A549 (cell line): ENCODE data around the gene PRR5. TPM values are rescaled to one million over a fixed set of nuclear protein-coding genes. Genes with fewer than 3 reads are reported as not detected.

ENCODE experiments used
- ATAC-seq, 2 experiments: fragments of 200-7000 bp in 1 of 2; fragments of >200 bp in 1 of 2; cut with Nextera tagmentation in 1 of 2; cut with Tn5 transposase in 1 of 2; 3 replicates each; pipeline versions ENCODE4 v1.8.0 to v1.9.1; 2018 to 2020; ENCODE audit warnings: mild to moderate bottlenecking in 1 of 2, moderate library complexity in 1 of 2
- CTCF ChIA-PET: fragments of 300-600 bp; sonication (Branson Sonifier 250); formaldehyde crosslinking; extraction: SDS; loops from one replicate; lab custom pipeline; 2021; ENCODE audit warnings: antibody characterized with exemption, inconsistent platforms; lab: Yijun Ruan, JAX
- POLR2A ChIA-PET: fragments of 350-600 bp; formaldehyde crosslinking; extraction: SDS; loops from one replicate; lab custom pipeline; 2021; ENCODE audit warnings: antibody characterized with exemption, inconsistent platforms; lab: Yijun Ruan, JAX
- DNase-seq, 2 experiments: peaks; one replicate each; pipeline versions ENCODE4 v3.0.0 to v3.0.0-alpha.2; 2011 to 2016; ENCODE audit warnings: low read depth in 1 of 2, low spot score in 1 of 2
- FAIRE-seq: peaks from 2 replicates; lab custom pipeline; 2011; peaks lifted over from hg19 to GRCh38; lab: Jason Lieb, UNC
- H3K27ac ChIP-seq, 2 experiments: fragments of >200 bp; sonication (Bioruptor Twin); formaldehyde crosslinking; 3 replicates each; pipeline ENCODE4 v1.5.1; 2016 to 2017
- H3K4me1 ChIP-seq: fragments of >200 bp; sonication (Bioruptor Twin); formaldehyde crosslinking; 3 replicates; pipeline ENCODE4 v1.6.1; 2016
- H3K4me2 ChIP-seq: fragments of >200 bp; sonication (Bioruptor Twin); formaldehyde crosslinking; 3 replicates; pipeline ENCODE4 v1.6.1; 2016
- H3K4me3 ChIP-seq: fragments of >200 bp; sonication (Bioruptor Twin); formaldehyde crosslinking; 3 replicates; pipeline ENCODE4 v1.5.1; 2016
- H3K9me3 ChIP-seq: fragments of >200 bp; sonication (Bioruptor Twin); formaldehyde crosslinking; 3 replicates; pipeline ENCODE4 v1.6.1; 2016
- CBX2 ChIP-seq: fragments of 200-600 bp; sonication (generic); IDR thresholded peaks from 2 replicates; pipeline ENCODE4 v1.6.1; 2016; ENCODE audit warnings: low read depth, mild to moderate bottlenecking, borderline replicate concordance
- CBX8 ChIP-seq: fragments of 200-600 bp; sonication (generic); IDR thresholded peaks from 2 replicates; pipeline ENCODE4 v1.6.1; 2016
- CHD2 ChIP-seq: fragments of 150-350 bp; IDR thresholded peaks from 2 replicates; pipeline ENCODE4 v1.6.1; 2014; ENCODE audit warnings: low read length; ENCODE audit not compliant: partially characterized antibody
- E2F6 ChIP-seq: IDR thresholded peaks from 2 replicates; pipeline ENCODE4 v1.6.1; 2012; ENCODE audit warnings: low read depth, borderline replicate concordance
- EHMT2 ChIP-seq: fragments of 200-600 bp; sonication (generic); IDR thresholded peaks from 2 replicates; pipeline ENCODE4 v1.6.1; 2016; ENCODE audit warnings: antibody characterized with exemption, low read depth, mild to moderate bottlenecking, moderate library complexity
- ESRRA ChIP-seq: fragments of 150-350 bp; IDR thresholded peaks from 2 replicates; pipeline ENCODE4 v1.6.1; 2014; ENCODE audit warnings: mild to moderate bottlenecking, low read length, borderline replicate concordance
- FOSB ChIP-seq: fragments of 250-450 bp; sonication (Bioruptor Pico); IDR thresholded peaks from 2 replicates; pipeline ENCODE4 v1.5.0; 2020; ENCODE audit warnings: mild to moderate bottlenecking, moderate library complexity
- FOSL2 ChIP-seq, 2 experiments: fragments of 450-650 bp in 1 of 2; fragments of >200 bp in 1 of 2; sonication (Bioruptor Twin) in 1 of 2; formaldehyde crosslinking; IDR thresholded peaks; 2 replicates each; pipeline versions ENCODE4 v1.5.0 to v1.6.1; 2016 to 2020; ENCODE audit warnings: mild to moderate bottlenecking in 1 of 2, moderate library complexity in 1 of 2
- FOXS1 ChIP-seq: fragments of 250-450 bp; sonication (Bioruptor Pico); IDR thresholded peaks from 2 replicates; pipeline ENCODE4 v1.5.0; 2020; ENCODE audit warnings: mild to moderate bottlenecking, moderate library complexity
- GATA3 ChIP-seq: IDR thresholded peaks from 2 replicates; pipeline ENCODE4 v1.6.1; 2012; ENCODE audit warnings: borderline replicate concordance
- HDAC2 ChIP-seq: fragments of 200-600 bp; sonication (generic); IDR thresholded peaks from 2 replicates; pipeline ENCODE4 v1.6.1; 2016
- HEYL ChIP-seq: fragments of 250-450 bp; sonication (Bioruptor Pico); IDR thresholded peaks from 2 replicates; pipeline ENCODE4 v1.8.0; 2021; ENCODE audit warnings: mild to moderate bottlenecking, moderate library complexity
- HMGXB4 ChIP-seq: fragments of 250-450 bp; sonication (Bioruptor Pico); IDR thresholded peaks from 2 replicates; pipeline ENCODE4 v1.5.0; 2021; ENCODE audit warnings: mild to moderate bottlenecking, moderate library complexity, borderline replicate concordance
- HOXB13 ChIP-seq: fragments of 250-450 bp; sonication (Bioruptor Pico); IDR thresholded peaks from 2 replicates; pipeline ENCODE4 v1.5.0; 2020; ENCODE audit warnings: low read depth, mild to moderate bottlenecking, moderate library complexity
- JUN ChIP-seq, 2 experiments: fragments of >200 bp; sonication (Bioruptor Twin); formaldehyde crosslinking; IDR thresholded peaks; 2 replicates in 1 of 2; 3 replicates in 1 of 2; pipeline ENCODE4 v1.6.1; 2016 to 2017
- KDM1A ChIP-seq: fragments of 200-600 bp; sonication (generic); IDR thresholded peaks from 2 replicates; pipeline ENCODE4 v1.6.1; 2016; ENCODE audit warnings: low read depth, mild to moderate bottlenecking
- KDM5A ChIP-seq: fragments of 200-600 bp; sonication (generic); IDR thresholded peaks from 2 replicates; pipeline ENCODE4 v1.6.1; 2016; ENCODE audit warnings: antibody characterized with exemption, mild to moderate bottlenecking
- MAFK ChIP-seq: fragments of 450-650 bp; IDR thresholded peaks from 2 replicates; pipeline ENCODE4 v1.6.1; 2014; ENCODE audit not compliant: partially characterized antibody
- MYC ChIP-seq: IDR thresholded peaks from 2 replicates; pipeline ENCODE4 v1.6.1; 2012; ENCODE audit warnings: mild to moderate bottlenecking, inconsistent platforms, low read length, improper control_type of control experiment, borderline replicate concordance
- NFE2L2 ChIP-seq: fragments of 150-350 bp; conservative IDR thresholded peaks from 2 replicates; pipeline ENCODE4 v1.6.1; 2014; ENCODE audit warnings: low read length
- NPAS2 ChIP-seq: fragments of 250-450 bp; sonication (Bioruptor Pico); IDR thresholded peaks from 2 replicates; pipeline ENCODE4 v1.8.0; 2022; ENCODE audit warnings: mild to moderate bottlenecking, moderate library complexity, borderline replicate concordance
- PBX3 ChIP-seq: IDR thresholded peaks from 2 replicates; pipeline ENCODE4 v1.6.1; 2012
- PHF8 ChIP-seq: fragments of 200-600 bp; sonication (generic); IDR thresholded peaks from 2 replicates; pipeline ENCODE4 v1.6.1; 2016; ENCODE audit warnings: low read depth, mild to moderate bottlenecking, antibody characterized with exemption, moderate library complexity, borderline replicate concordance
- POLR2A ChIP-seq: IDR thresholded peaks from 2 replicates; pipeline ENCODE4 v1.6.1; 2012; ENCODE audit warnings: mild to moderate bottlenecking, low read length
- REST ChIP-seq: fragments of 200-600 bp; sonication (generic); IDR thresholded peaks from 2 replicates; pipeline ENCODE4 v1.6.1; 2016; ENCODE audit warnings: antibody characterized with exemption, mild to moderate bottlenecking, moderate library complexity
- RNF2 ChIP-seq: fragments of 200-600 bp; sonication (generic); IDR thresholded peaks from 2 replicates; pipeline ENCODE4 v1.6.1; 2016; ENCODE audit warnings: low read depth, mild to moderate bottlenecking, antibody characterized with exemption, moderate library complexity, borderline replicate concordance
- SMC3 ChIP-seq: fragments of >200 bp; sonication (Bioruptor Twin); formaldehyde crosslinking; IDR thresholded peaks from 3 replicates; pipeline ENCODE4 v1.6.1; 2018; ENCODE audit warnings: inconsistent platforms
- SREBF2 ChIP-seq: fragments of 450-650 bp; IDR thresholded peaks from 2 replicates; pipeline ENCODE4 v1.6.1; 2014; ENCODE audit warnings: mild to moderate bottlenecking, moderate library complexity
- ZC3H11A ChIP-seq: fragments of 450-650 bp; IDR thresholded peaks from 2 replicates; pipeline ENCODE4 v1.6.1; 2014; ENCODE audit warnings: antibody characterized with exemption, mild to moderate bottlenecking
- ZNF302 ChIP-seq: fragments of 250-450 bp; sonication (Bioruptor Pico); IDR thresholded peaks from 2 replicates; pipeline ENCODE4 v1.9.0; 2021; ENCODE audit warnings: inconsistent platforms, mild to moderate bottlenecking, moderate library complexity
- ZSCAN20 ChIP-seq: fragments of 250-450 bp; sonication (Bioruptor Pico); IDR thresholded peaks from 2 replicates; pipeline ENCODE4 v1.8.0; 2022; ENCODE audit warnings: mild to moderate bottlenecking, moderate library complexity
- WGBS: methylation state at CpG from one replicate; pipeline ENCODE4 v1.1.6; 2017; ENCODE audit errors: missing lambda C conversion rate; 5-methylcytosine and 5-hydroxymethylcytosine counted together
- polyA plus RNA-seq, 4 experiments: library from polyadenylated mRNA; depleted of rRNA in 3 of 4; stranded (reverse); fragments of >200 nt; fragmentation: RNase III in 1 of 4; extraction: RNeasy Plus Mini Kit Qiagen cat#74134 plus additional on column Dnase treatment in 1 of 4; gene quantifications; 2 replicates in 3 of 4; 3 replicates in 1 of 4; pipeline ENCODE4 v1.2.3, GENCODE V29; 2011 to 2017

The PRR5 gene
- polyA plus RNA-seq, 2 of the 4 experiments (the other 2 are of a cell fraction), result 7.1 to 19.5 TPM

GRCh38 chr22:44732661-44733060 lies 30.7 kb downstream of the PRR5 start:
- CTCF ChIA-PET, result interaction anchor here (1.1 kb wide), 1 partner anchor 34 kb away, joined by 3 read pairs; no protein-coding TSS in a partner anchor

GRCh38 chr22:44733426-44734106 lies 31.6 kb downstream of the PRR5 start:
- ChIA-PET POLR2A (no interaction called here), CTCF (interaction anchor here (1.0 to 4.0 kb wide), 4 partner anchors 8 to 38 kb away, joined by 4 to 55 read pairs (median 25); no protein-coding TSS in a partner anchor)
- Histone ChIP-seq H3K4me1 (peaks cover 2% of the 10 kb centered on the region; the same call in 2 of the 3 replicates), H3K4me2 (no peak overlapping the region), H3K9me3 (no peaks in the 10 kb centered on the region), H3K27ac (no peak overlapping the region), H3K4me3 (no peak overlapping the region)
- FAIRE-seq (no peak), DNase-seq (no peak), ATAC-seq (no peak)
- WGBS, result 85% methylated on average over 13 of the region's 14 CpGs
- no peak for TF ChIP-seq GATA3
- TF ChIP-seq E2F6, result no peak
- no peak for TF ChIP-seq CHD2
- no peak for TF ChIP-seq RNF2
- TF ChIP-seq HMGXB4 (CRISPR knock-in tag), result no peak
- TF ChIP-seq FOXS1 (CRISPR knock-in tag), result no peak
- TF ChIP-seq ZNF302 (CRISPR knock-in tag), result no peak
- no peak for TF ChIP-seq ZC3H11A
- TF ChIP-seq MYC, result no peak
- no peak for TF ChIP-seq SREBF2
- TF ChIP-seq PHF8, result no peak
- TF ChIP-seq FOSB (CRISPR knock-in tag), result no peak
- TF ChIP-seq HEYL (CRISPR knock-in tag), result no peak
- no peak for TF ChIP-seq EHMT2
- TF ChIP-seq PBX3, result no peak
- TF ChIP-seq KDM1A, result no peak
- no peak for TF ChIP-seq HDAC2
- no peak for TF ChIP-seq NPAS2 (CRISPR knock-in tag)

More at GRCh38 chr22:44732661-44733060, 30.7 kb downstream of the PRR5 start:
- no peak overlapping the region for H3K4me2 ChIP-seq
- no peaks in the 10 kb centered on the region for H3K9me3 ChIP-seq
- 93% methylated on average over 25 of the region's 27 CpGs for WGBS
- no peak for TF ChIP-seq KDM5A
- TF ChIP-seq JUN (IDR thresholded peaks at IDR 0.05), result no peak
- TF ChIP-seq CBX2, result no peak
- no peak for TF ChIP-seq EHMT2
- no peak for TF ChIP-seq POLR2A
- TF ChIP-seq MYC, result no peak
- no peak for TF ChIP-seq ESRRA
- TF ChIP-seq HOXB13 (CRISPR knock-in tag), result no peak
- TF ChIP-seq NFE2L2, result no peak
- no peak for TF ChIP-seq NPAS2 (CRISPR knock-in tag)
- no peak for TF ChIP-seq CBX8
- TF ChIP-seq REST, result no peak
- no peak for TF ChIP-seq FOSL2 (IDR thresholded peaks at IDR 0.05)
- TF ChIP-seq FOSL2 (CRISPR knock-in tag; IDR thresholded peaks at IDR 0.05), result no peak
- no peak for TF ChIP-seq MAFK
- TF ChIP-seq ZSCAN20 (CRISPR knock-in tag), result no peak
- TF ChIP-seq PHF8, result no peak
- TF ChIP-seq SMC3, result no peak
- no peak overlapping the region for H3K4me3 ChIP-seq
- DNase-seq (no peak), FAIRE-seq (no peak), ATAC-seq (no peak)
- POLR2A ChIA-PET, result no interaction called here
- H3K27ac ChIP-seq, result no peak overlapping the region
- H3K4me1 ChIP-seq, result no peaks in the 10 kb centered on the region
